ENCODE results near the gene PLTP.
"Not testable (repeated sequence)": the region's sequence is repeated elsewhere in the genome, so short reads cannot be mapped to it uniquely, and the experiment has no call there.

- not testable (repeated sequence) for TF ChIP-seq POLR2A (IDR thresholded peaks at IDR 0.05; ENCODE audit: low read depth, low read length); MAX (IDR thresholded peaks at IDR 0.05; ENCODE audit: insufficient read depth, insufficient read length); CTCF (IDR thresholded peaks at IDR 0.05; ENCODE audit: extremely low read depth in 1 of 2, insufficient read depth in 1 of 2, low read depth in 1 of 2, low read length in 2 of 2); POLR2AphosphoS5 (IDR thresholded peaks at IDR 0.05; ENCODE audit: insufficient read depth, low read depth, low read length); FOS (IDR thresholded peaks at IDR 0.05; ENCODE audit: borderline replicate concordance, insufficient read depth, low read length); EZH2 (IDR thresholded peaks at IDR 0.05; ENCODE audit: borderline replicate concordance, low read depth, low read length, severe bottlenecking); MYC (IDR thresholded peaks at IDR 0.05; ENCODE audit: low read depth, low read length)
These were observed 37.9 kb downstream of the PLTP start for GRCh38 chr20:45874104-45874481.
